Activated CD4-positive, alpha-beta T cell treated with anti-CD3 and anti-CD28 coated beads for 24 hours (primary cell): Measurements from ENCODE around the gene PGAM2.

Experiments used
- DNase-seq, 2 donors: peaks; one replicate each; pipeline ENCODE4 v3.0.0-alpha.2; 2020; ENCODE audit warnings: low read depth in 2 of 2

PGAM2 gene

GRCh38 chr7:44066494-44067063 is 1.2 kb upstream of the PGAM2 start:
- no peak for DNase-seq

DNA sequence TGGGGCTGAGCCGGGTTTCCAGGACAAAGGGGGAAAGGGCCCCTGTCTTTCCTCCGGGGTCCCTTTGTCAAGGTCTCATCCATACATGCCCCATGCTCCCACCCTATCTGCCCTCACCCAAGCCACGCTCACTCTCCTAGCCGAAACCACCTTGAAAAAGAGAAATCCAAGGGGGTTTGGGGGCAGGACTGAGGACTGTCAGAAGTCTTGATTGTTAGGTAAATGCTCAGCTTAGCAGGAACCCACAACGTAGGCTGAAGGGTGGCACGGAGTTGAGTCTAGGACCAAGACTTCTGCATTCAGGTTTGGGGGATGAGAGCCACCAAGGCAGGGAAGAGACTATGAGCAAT is 719 bp upstream of the PGAM2 start:
- DNase-seq = no peak

- DNase-seq = no peak
Observed at GRCh38 chr7:44064791-44065430, 456 bp downstream of the PGAM2 start.

DNA sequence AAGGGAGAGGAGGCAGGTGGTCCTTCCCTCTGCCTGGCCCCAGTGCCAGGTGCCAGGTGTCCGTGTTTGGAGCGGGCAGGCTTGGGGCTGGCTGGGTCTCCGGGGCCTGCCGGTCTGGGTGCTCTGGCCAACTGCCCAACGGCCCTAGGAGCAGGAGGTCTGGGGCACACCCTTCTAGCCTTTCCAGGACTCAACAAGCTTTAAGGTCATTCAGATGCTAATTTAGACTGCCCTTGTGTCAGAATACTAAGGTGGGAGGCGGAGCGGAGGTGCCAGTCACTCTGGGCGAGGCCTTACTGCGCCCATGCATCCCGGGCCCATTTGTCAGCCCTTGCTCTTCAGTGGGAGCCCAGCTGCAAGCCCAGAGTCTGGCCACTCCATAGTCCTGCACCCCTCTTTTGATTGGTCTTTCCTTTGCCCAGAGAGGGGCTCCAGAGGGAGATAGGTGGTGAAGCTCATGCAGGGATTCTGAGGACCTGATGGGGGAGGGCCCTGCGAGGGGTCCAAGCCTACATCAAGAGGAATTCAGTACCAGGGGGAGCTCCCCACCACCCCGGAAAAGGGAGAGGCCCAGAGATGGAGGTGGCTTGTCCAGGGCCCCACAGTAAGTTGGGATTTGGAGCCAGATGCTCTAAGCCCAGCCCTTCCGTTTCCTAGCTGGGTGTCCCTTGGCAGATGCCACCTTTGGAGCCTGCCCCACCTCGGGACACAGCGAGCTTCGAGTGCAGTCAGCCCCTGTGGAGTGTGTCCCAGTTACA is 1.3 kb downstream of the PGAM2 start:
- DNase-seq = no peak

DNA sequence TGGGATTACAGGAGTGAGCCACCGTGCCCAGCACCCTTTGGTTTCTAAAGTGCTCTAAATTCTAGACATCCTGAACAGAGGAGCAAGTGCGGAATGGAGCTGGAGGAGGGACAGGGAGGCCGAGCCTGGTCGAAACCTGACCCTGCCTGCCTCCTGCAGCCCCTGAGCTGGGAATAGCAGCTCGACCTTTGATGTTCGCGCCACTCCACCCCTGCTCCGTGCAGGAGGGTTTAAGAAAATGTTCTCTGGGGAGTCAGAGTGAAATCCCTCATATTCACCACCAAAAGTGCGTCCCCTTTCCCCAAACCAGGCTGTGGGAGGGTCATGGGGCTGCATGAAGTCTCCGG is 1.8 kb downstream of the PGAM2 start:
- DNase-seq = no peak

GRCh38 chr7:44062903-44063295 is 2.5 kb downstream of the PGAM2 start:
- no peak for DNase-seq

DNA sequence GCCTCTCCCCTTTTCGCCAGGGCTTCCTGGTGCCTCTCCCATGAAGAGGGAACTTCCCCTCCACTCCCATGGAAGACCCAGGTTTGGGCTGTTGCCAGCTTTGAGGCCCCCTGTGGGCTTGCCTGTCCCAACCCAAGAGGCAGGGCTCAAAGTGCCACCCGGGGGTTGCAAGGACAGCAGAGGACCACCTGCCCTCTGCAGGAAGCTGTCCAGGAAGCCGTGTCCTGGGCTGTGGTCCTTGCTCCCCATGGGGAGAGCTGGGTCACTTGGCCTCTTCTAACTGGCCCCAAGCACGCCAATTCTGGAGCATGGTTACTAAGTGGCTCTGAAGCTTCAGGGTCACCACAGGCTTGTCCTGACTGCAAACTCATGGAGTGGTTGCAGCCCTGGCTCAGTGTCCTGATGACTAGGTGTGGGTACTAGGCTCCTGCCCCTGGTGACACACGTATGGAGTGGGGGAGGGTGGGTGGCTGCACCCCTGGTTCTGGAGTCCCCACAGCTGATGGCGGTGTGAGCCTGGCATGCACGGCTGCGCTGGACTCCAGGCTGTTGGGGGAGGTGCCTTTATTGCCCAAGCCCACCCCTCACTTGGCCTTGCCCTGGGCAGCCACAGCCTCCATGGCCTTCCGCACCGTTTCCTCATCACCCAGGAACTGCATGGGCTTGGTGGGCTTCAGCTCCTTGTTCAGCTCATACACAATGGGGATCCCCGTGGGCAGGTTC is 3.0 kb downstream of the PGAM2 start:
- no peak for DNase-seq

- DNase-seq = no peak
Observed at GRCh38 chr7:44061645-44062179, 3.7 kb downstream of the PGAM2 start.

GRCh38 chr7:44060948-44061644 is 4.3 kb downstream of the PGAM2 start:
- no peak for DNase-seq

- DNase-seq = no peak
Observed at GRCh38 chr7:44060091-44060947, 5.0 kb downstream of the PGAM2 start.

GRCh38 chr7:44059219-44060090 is 5.9 kb downstream of the PGAM2 start:
- DNase-seq = no peak

DNA sequence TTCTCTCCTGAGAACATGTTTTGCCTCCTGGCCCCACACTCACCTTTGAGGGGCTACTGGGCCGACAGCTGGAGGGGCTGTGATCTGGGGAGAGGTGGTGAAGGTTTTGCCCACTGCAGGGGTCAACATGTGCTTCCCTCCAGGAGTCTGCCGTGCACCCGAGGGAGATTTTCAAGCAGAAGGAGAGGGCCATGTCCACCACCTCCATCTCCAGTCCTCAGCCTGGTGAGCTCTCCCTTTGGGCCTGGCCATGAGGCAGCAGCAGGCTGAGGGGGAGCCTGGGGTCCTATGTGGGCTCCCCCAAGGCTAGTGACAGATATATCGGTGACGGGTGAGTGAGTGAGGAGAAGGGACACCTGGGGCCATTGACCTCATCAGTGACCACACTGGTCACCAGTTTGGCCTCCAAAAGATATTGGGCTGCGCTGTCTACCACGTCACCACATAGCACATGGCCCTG is 6.6 kb downstream of the PGAM2 start:
- DNase-seq = no peak

DNA sequence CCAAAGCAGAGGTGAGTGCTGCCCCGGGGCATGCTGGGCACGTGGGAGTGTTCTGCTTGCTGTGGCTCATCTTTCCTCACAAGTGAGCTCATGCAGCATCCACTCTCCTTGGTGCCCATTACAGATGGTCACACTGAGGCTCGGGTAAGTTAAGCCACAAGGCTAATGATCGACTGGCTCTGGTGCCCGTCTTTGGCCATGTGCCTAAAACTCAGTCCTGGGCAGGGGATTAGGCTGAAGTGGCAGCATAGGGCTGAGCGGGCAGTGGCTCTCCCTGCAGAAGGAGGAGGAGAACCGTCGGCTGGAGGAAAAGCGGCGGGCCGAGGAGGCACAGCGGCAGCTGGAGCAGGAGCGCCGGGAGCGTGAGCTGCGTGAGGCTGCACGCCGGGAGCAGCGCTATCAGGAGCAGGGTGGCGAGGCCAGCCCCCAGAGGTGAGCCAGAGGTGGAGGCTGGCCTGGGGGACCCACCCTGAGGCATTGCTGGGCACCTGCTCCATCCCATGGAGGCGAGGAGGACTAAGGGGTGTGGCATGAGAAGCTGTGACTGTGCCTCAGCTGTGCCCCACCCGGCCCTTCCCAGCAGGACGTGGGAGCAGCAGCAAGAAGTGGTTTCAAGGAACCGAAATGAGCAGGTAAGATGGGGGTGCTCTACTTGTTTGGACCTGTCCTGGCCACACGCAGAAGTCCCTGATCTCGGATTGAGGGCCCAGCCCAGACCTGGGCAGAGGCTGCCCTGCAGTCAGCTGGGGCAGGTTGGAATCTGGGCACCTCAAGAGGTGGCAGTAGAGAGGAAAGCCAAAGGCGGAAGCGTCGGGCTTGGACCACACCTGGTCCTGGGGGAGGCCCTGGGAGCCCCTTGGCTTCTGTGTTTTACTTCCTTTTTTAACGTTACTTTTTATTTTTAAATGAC is 7.3 kb downstream of the PGAM2 start:
- DNase-seq = no peak

DNA sequence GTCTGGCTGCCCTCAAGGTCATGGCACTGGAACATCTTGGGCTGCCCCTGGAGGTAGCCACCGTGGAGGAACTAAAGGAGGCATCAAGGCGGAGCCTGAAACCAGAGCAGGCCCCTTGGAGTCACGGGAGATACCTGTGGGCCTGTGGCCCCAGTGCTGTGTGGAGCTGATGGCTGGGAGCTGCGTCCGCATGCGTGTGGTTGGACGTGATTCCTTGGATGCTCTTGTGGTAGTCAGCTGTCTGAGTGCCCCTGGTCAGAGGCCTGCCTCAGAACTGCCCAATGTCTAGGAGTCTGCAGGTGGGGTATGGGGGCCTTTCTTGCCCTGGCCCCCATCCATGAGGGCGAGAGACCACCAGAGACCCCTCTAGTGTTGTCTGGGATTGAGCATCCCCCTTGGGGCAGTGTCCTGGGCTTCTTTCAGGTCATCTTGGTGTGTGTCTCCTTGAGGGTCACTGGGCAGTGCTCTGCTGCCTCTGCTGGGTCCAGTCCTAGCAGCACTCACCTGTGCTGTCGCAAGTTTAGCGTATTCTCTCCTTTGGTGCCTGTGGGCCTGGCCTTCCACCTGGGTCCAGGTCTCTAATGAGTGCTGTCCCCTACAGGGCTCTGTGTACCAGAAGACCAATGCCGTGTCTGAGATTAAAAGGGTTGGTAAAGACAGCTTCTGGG is 8.1 kb downstream of the PGAM2 start:
- no peak for DNase-seq

GRCh38 chr7:44056681-44057080 is 8.7 kb downstream of the PGAM2 start:
- DNase-seq = no peak

- no peak for DNase-seq
Observed at GRCh38 chr7:44052771-44053365, 12.5 kb downstream of the PGAM2 start.

DNA sequence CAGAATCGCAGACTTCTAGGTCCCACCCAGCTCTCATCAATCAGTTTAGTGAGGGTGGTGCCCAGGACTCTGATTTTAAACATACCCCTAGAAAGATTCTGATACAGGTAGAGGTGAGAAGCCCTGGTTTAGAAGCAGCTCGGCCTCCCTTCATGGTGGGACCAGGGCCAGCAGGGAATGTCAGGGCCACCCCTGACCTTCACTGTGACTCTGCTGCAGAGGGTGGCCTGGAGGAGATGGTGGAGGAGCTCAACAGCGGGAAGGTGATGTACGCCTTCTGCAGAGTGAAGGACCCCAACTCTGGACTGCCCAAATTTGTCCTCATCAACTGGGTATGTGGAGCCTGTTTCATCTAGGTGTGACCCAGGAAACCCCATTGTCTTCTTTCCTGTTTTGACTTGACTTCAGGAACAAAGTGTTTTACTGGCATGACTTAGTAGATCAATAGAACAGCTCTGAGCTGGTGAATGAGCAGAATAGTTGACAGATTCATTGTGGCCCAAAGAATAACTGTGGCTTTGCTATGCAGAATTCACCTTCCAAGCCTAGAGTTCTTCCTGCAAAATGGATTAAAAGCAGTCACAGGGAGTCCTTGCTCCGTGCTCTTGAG is 13.7 kb downstream of the PGAM2 start:
- no peak for DNase-seq
